ENCODE results near the gene UQCR10. TPM values are rescaled to one million over a fixed set of nuclear protein-coding genes. Genes with fewer than 3 reads are reported as not detected.

Gene UQCR10
- total RNA-seq, 2 donors from 2014 or later = 125 to 137 TPM

GRCh38 chr22:29773233-29773632 is 6.1 kb downstream of the UQCR10 start:
- no peak for DNase-seq (ENCODE audit: low spot score)
- Histone ChIP-seq H3K4me3 (no peak overlapping the region), H3K27me3 (no peaks in the 10 kb centered on the region), H3K36me3 (peaks cover 23% of the 10 kb centered on the region), H3K4me1 (peaks cover 0 to 19% of the 10 kb centered on the region in 2 donors), H3K27ac (peak overlapping the region; percentile 27 to 56), H3K9me3 (no peaks in the 10 kb centered on the region)
- no peak for TF ChIP-seq CTCF (IDR thresholded peaks at IDR 0.05)

GRCh38 chr22:29780220-29780619 is 13.1 kb downstream of the UQCR10 start:
- no peaks in the 10 kb centered on the region for H3K9me3 ChIP-seq
- no peak overlapping the region for H3K4me3 ChIP-seq
- H3K27ac ChIP-seq = peak overlapping the region; percentile 70 to 81
- H3K27me3 ChIP-seq = no peaks in the 10 kb centered on the region
- TF ChIP-seq CTCF (IDR thresholded peaks at IDR 0.05) = no peak
- no peak for DNase-seq (ENCODE audit: low spot score)
- H3K4me1 ChIP-seq = peaks cover 0 to 50% of the 10 kb centered on the region in 2 donors
- no peaks in the 10 kb centered on the region for H3K36me3 ChIP-seq

GRCh38 chr22:29780748-29781676 is 13.8 kb downstream of the UQCR10 start:
- no peaks in the 10 kb centered on the region for H3K27me3 ChIP-seq
- no peak overlapping the region for H3K4me3 ChIP-seq
- H3K4me1 ChIP-seq = peaks cover 0 to 51% of the 10 kb centered on the region in 2 donors
- no peaks in the 10 kb centered on the region for H3K9me3 ChIP-seq
- DNase-seq (ENCODE audit: low spot score) = no peak
- H3K36me3 ChIP-seq = no peaks in the 10 kb centered on the region
- no peak for TF ChIP-seq CTCF (IDR thresholded peaks at IDR 0.05)
- H3K27ac ChIP-seq = peak overlapping the region; percentile 70 to 81

- no peak for TF ChIP-seq CTCF (IDR thresholded peaks at IDR 0.05)
- Histone ChIP-seq H3K27me3 (no peaks in the 10 kb centered on the region), H3K4me3 (no peak overlapping the region), H3K9me3 (no peaks in the 10 kb centered on the region), H3K36me3 (no peaks in the 10 kb centered on the region), H3K4me1 (peaks cover 0 to 51% of the 10 kb centered on the region in 2 donors), H3K27ac (peak overlapping the region; percentile 70 to 81)
- DNase-seq (ENCODE audit: low spot score) = peak; percentile 67
Measured at GRCh38 chr22:29782061-29782845, 15.1 kb downstream of the UQCR10 start.

GRCh38 chr22:29784451-29785361 is 17.5 kb downstream of the UQCR10 start:
- H3K4me3 ChIP-seq = no peak overlapping the region
- no peak for DNase-seq (ENCODE audit: low spot score)
- peaks cover 20% of the 10 kb centered on the region for H3K36me3 ChIP-seq
- peak overlapping the region; percentile 25 to 27 for H3K27ac ChIP-seq
- no peaks in the 10 kb centered on the region for H3K9me3 ChIP-seq
- no peak for TF ChIP-seq CTCF (IDR thresholded peaks at IDR 0.05)
- peaks cover 0 to 38% of the 10 kb centered on the region in 2 donors for H3K4me1 ChIP-seq
- no peaks in the 10 kb centered on the region for H3K27me3 ChIP-seq
